Liver (tissue), 9 donors: Measurements from ENCODE around the gene FOXA3. TPM values are rescaled to one million over a fixed set of nuclear protein-coding genes. Genes with fewer than 3 reads are reported as not detected.
A peak's percentile ranks its signal among the peaks of the same experiment; 100 is the strongest.
"Not testable (repeated sequence)": the region's sequence is repeated elsewhere in the genome, so short reads cannot be mapped to it uniquely, and the experiment has no call there.

Experiments used
- DNase-seq: peaks from one replicate; pipeline ENCODE4 v3.0.0-alpha.2; 2017; ENCODE audit warnings: low spot score
- H3K27ac ChIP-seq, 2 donors: one replicate each; pipeline ENCODE4 v1.7.0; 2013; ENCODE audit warnings: inconsistent platforms in 2 of 2, low read length in 2 of 2, control low read depth in 1 of 2, low read depth in 1 of 2, mild to moderate bottlenecking in 1 of 2
- H3K27me3 ChIP-seq, 4 donors: one replicate each; pipeline versions ENCODE4 v1.6.1 to v1.7.0; 2013; ENCODE audit warnings: low read length in 3 of 4, inconsistent platforms in 1 of 4, mild to moderate bottlenecking in 1 of 4, moderate library complexity in 1 of 4; ENCODE audit not compliant: control insufficient read depth in 4 of 4, insufficient read depth in 4 of 4
- H3K36me3 ChIP-seq, 4 donors: one replicate each; pipeline versions ENCODE4 v1.6.1 to v1.7.0; 2013; ENCODE audit warnings: low read length in 3 of 4, mild to moderate bottlenecking in 3 of 4, low read depth in 1 of 4, moderate library complexity in 1 of 4; ENCODE audit not compliant: control insufficient read depth in 4 of 4, insufficient read depth in 3 of 4
- H3K4me1 ChIP-seq, 4 donors: one replicate each; pipeline versions ENCODE4 v1.6.1 to v1.7.0; 2013; ENCODE audit warnings: low read length in 3 of 4, mild to moderate bottlenecking in 3 of 4, moderate library complexity in 1 of 4; ENCODE audit not compliant: control insufficient read depth in 4 of 4, insufficient read depth in 4 of 4
- H3K4me3 ChIP-seq, 3 donors: one replicate each; pipeline versions ENCODE4 v1.6.1 to v1.7.0; 2013; ENCODE audit warnings: low read length in 3 of 3, control low read depth in 1 of 3, low read depth in 1 of 3, mild to moderate bottlenecking in 1 of 3
- H3K9ac ChIP-seq, 2 donors: one replicate each; pipeline ENCODE4 v1.7.0; 2013; ENCODE audit warnings: low read length in 2 of 2, mild to moderate bottlenecking in 2 of 2, moderate library complexity in 2 of 2, control low read depth in 1 of 2, low read depth in 1 of 2
- H3K9me3 ChIP-seq, 4 donors: one replicate each; pipeline versions ENCODE4 v1.6.1 to v1.7.0; 2013; ENCODE audit warnings: low read length in 3 of 4; ENCODE audit not compliant: control insufficient read depth in 4 of 4
- EGR1 ChIP-seq, 2 donors: IDR thresholded peaks; 2 replicates each; pipeline ENCODE4 v1.6.1; 2016 to 2018; ENCODE audit warnings: antibody characterized with exemption in 2 of 2, low read depth in 2 of 2
- FOXA2 ChIP-seq: IDR thresholded peaks from 2 replicates; pipeline ENCODE4 v1.6.1; 2016; ENCODE audit warnings: antibody characterized with exemption
- GABPA ChIP-seq, 2 donors: IDR thresholded peaks in 1 of 2; conservative IDR thresholded peaks in 1 of 2; 2 replicates each; pipeline ENCODE4 v1.6.1; 2016; ENCODE audit warnings: antibody characterized with exemption in 2 of 2, mild to moderate bottlenecking in 1 of 2, moderate library complexity in 1 of 2
- HNF4A ChIP-seq, 2 donors: conservative IDR thresholded peaks; 2 replicates each; pipeline ENCODE4 v1.6.1; 2016; ENCODE audit warnings: antibody characterized with exemption in 2 of 2, mild to moderate bottlenecking in 2 of 2
- JUND ChIP-seq, 2 donors: IDR thresholded peaks; 2 replicates each; pipeline ENCODE4 v1.6.1; 2016; ENCODE audit warnings: antibody characterized with exemption in 2 of 2
- RAD21 ChIP-seq, 2 donors: IDR thresholded peaks; 2 replicates each; pipeline ENCODE4 v1.6.1; 2016; ENCODE audit warnings: antibody characterized with exemption in 2 of 2, mild to moderate bottlenecking in 2 of 2
- RXRA ChIP-seq, 2 donors: IDR thresholded peaks; 2 replicates each; pipeline ENCODE4 v1.6.1; 2017 to 2018; ENCODE audit warnings: antibody characterized with exemption in 2 of 2, mild to moderate bottlenecking in 1 of 2
- SP1 ChIP-seq: IDR thresholded peaks from 2 replicates; pipeline ENCODE4 v1.6.1; 2018; ENCODE audit warnings: antibody characterized with exemption, mild to moderate bottlenecking
- TAF1 ChIP-seq: conservative IDR thresholded peaks from 2 replicates; pipeline ENCODE4 v1.6.1; 2016; ENCODE audit warnings: antibody characterized with exemption, mild to moderate bottlenecking
- WGBS: extraction: QIAGEN DNeasy Blood & Tissue Kit; methylation state at CpG from one replicate; pipeline ENCODE4 v1.1.7; 2013; 5-methylcytosine and 5-hydroxymethylcytosine counted together
- polyA plus RNA-seq, 2 donors: library from polyadenylated mRNA; stranded (reverse) in 1 of 2; unstranded in 1 of 2; fragments of 200-250 nt in 1 of 2; fragments of >200 nt in 1 of 2; fragmentation: Nextera tagmentation in 1 of 2; extraction: Ambion mirVana in 1 of 2; gene quantifications; one replicate each; pipeline versions ENCODE4 v1.2.1 to v1.2.3, GENCODE V29; 2013 to 2015
- total RNA-seq, 2 donors: library from RNA; depleted of rRNA; stranded (reverse); fragments of >200 nt; gene quantifications; one replicate each; pipeline ENCODE4 v1.2.3, GENCODE V29; 2014
- TF ChIP-seq, protein P1 (sequence below): IDR thresholded peaks from 2 replicates; pipeline ENCODE4 v1.6.1; 2016; ENCODE audit warnings: antibody characterized with exemption
- TF ChIP-seq, protein P2 (sequence below): fragments of 150-350 bp; IDR thresholded peaks from 2 replicates; pipeline ENCODE4 v1.5.1; 2017; ENCODE audit warnings: improper control_type of control experiment, low read depth, low read length; ENCODE audit not compliant: missing input control
- TF ChIP-seq, protein P3 (sequence below): IDR thresholded peaks from 2 replicates; pipeline ENCODE4 v1.6.1; 2016; ENCODE audit warnings: antibody characterized with exemption
- donor health status: healthy.
- donor health status: healthy.
- donor health status: healthy.
- donor health status: healthy.
- donor health status: healthy.

FOXA3 gene
- total and polyA plus RNA-seq, 4 donors, result 11.5 to 37.1 (median 21.6) TPM

DNA sequence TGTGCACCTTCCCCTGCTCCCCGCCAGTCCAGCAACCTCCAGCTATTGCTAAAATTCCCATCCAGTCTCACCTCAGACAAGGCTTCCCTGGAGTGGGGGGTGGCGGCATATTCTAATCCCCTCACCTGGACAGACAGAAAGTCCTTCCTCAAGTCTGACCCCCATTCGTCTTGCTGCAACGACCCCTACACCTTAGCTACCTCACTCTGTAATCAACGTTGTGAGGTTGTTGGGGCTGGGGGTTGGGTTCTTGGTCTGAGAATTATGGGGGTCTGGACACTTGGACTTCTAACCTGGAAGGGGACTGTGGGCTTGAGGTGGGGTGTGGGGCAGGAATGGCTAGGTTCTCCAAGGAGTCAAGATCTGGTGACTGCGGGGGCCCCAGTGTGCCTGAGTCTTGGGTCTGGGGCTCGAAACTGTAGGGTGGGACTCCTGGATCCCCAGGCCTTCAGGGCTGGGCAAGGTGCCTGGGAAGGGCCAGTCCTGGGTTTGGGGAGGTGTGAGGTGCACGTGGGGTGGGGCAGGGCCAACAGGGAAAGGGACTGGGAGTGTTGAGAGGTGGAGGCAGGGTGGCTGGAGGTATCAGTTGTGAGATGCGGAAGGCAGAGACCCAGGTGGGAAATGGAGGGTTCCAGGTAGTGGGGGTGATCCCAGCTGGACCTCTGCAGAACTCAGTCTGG lies 1.3 kb downstream of the FOXA3 start:
- H3K9ac ChIP-seq, result peak overlapping the region; percentile 98 to 99
- peak overlapping the region; percentile 83 to 92 (median 83) for H3K4me3 ChIP-seq
- H3K4me1 ChIP-seq, result peaks cover 9 to 56% (median 39%) of the 10 kb centered on the region in 4 donors
- H3K27me3 ChIP-seq, result no peaks in the 10 kb centered on the region
- H3K9me3 ChIP-seq, result no peaks in the 10 kb centered on the region
- 29% methylated on average over 9 of the region's 9 CpGs for WGBS
- peak overlapping the region; percentile 96 for H3K27ac ChIP-seq
- no peak for DNase-seq
- peak in 1 of 2 donors; percentile 9 for TF ChIP-seq RXRA (IDR thresholded peaks at IDR 0.05)
- TF ChIP-seq HNF4A (conservative IDR thresholded peaks at IDR 0.05), result no peak
- H3K36me3 ChIP-seq, result no peaks in the 10 kb centered on the region

DNA sequence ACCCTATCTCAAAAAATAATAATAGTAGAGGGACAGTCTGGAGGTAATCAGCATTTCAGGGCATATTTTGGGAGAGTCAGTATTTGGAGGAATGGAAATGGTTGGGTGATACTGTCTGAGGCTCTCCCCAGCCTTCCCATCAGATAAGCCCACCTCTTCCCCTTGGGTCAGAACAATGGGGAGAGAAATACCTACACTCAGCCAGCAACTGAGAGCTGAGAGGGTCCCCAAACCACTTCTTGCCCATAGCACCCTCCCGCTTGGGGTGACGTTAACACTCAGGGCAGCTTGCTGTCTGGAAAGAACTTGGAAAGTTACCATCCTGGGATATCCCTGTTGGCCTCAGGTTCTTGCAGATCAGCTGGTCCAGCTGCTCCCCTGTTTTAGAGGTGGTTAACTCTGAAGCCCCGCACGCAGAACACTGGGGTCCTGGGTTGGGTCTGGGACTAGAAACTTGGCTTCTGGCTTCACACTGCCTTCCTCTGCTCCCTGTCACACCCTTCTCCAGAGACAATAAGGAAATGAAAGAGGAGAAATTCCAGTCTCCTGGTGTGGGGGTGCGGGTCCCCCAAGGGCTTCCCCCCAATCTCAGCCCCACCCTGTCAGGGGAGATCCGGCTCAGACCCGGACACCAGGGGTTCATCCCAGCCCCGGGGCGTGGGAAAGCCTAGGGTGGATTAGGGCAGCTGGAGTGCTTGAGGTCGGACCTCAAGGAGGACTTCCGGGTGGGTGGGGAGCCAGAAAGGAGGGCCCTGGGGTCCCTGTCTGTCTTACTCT lies 2.5 kb downstream of the FOXA3 start:
- Histone ChIP-seq H3K4me1 (peaks cover 6 to 54% (median 31%) of the 10 kb centered on the region in 4 donors), H3K9ac (peak overlapping the region; percentile 98 to 99), H3K36me3 (no peaks in the 10 kb centered on the region), H3K27ac (peak overlapping the region; percentile 96), H3K9me3 (no peaks in the 10 kb centered on the region), H3K4me3 (peak overlapping the region; percentile 47 to 92 (median 83)), H3K27me3 (no peaks in the 10 kb centered on the region)
- TF ChIP-seq TAF1 (no peak), RXRA (IDR thresholded peaks at IDR 0.05) (no peak), RAD21 (IDR thresholded peaks at IDR 0.05) (no peak), FOXA2 (no peak), SP1 (no peak), GABPA (IDR thresholded peaks at IDR 0.05 in 1 of 2, conservative IDR thresholded peaks at IDR 0.05 in 1 of 2) (no peak), EGR1 (IDR thresholded peaks at IDR 0.05; ENCODE audit: low read depth in 2 of 2) (no peak), JUND (IDR thresholded peaks at IDR 0.05) (no peak)
- TF ChIP-seq, protein P1, sequence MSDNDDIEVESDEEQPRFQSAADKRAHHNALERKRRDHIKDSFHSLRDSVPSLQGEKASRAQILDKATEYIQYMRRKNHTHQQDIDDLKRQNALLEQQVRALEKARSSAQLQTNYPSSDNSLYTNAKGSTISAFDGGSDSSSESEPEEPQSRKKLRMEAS, result no peak
- TF ChIP-seq, protein P2, sequence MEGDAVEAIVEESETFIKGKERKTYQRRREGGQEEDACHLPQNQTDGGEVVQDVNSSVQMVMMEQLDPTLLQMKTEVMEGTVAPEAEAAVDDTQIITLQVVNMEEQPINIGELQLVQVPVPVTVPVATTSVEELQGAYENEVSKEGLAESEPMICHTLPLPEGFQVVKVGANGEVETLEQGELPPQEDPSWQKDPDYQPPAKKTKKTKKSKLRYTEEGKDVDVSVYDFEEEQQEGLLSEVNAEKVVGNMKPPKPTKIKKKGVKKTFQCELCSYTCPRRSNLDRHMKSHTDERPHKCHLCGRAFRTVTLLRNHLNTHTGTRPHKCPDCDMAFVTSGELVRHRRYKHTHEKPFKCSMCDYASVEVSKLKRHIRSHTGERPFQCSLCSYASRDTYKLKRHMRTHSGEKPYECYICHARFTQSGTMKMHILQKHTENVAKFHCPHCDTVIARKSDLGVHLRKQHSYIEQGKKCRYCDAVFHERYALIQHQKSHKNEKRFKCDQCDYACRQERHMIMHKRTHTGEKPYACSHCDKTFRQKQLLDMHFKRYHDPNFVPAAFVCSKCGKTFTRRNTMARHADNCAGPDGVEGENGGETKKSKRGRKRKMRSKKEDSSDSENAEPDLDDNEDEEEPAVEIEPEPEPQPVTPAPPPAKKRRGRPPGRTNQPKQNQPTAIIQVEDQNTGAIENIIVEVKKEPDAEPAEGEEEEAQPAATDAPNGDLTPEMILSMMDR, result no peak
- TF ChIP-seq, protein P3, sequence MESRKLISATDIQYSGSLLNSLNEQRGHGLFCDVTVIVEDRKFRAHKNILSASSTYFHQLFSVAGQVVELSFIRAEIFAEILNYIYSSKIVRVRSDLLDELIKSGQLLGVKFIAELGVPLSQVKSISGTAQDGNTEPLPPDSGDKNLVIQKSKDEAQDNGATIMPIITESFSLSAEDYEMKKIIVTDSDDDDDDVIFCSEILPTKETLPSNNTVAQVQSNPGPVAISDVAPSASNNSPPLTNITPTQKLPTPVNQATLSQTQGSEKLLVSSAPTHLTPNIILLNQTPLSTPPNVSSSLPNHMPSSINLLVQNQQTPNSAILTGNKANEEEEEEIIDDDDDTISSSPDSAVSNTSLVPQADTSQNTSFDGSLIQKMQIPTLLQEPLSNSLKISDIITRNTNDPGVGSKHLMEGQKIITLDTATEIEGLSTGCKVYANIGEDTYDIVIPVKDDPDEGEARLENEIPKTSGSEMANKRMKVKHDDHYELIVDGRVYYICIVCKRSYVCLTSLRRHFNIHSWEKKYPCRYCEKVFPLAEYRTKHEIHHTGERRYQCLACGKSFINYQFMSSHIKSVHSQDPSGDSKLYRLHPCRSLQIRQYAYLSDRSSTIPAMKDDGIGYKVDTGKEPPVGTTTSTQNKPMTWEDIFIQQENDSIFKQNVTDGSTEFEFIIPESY, result no peak
- WGBS, result 37% methylated on average over 11 of the region's 11 CpGs
- no peak for DNase-seq

DNA sequence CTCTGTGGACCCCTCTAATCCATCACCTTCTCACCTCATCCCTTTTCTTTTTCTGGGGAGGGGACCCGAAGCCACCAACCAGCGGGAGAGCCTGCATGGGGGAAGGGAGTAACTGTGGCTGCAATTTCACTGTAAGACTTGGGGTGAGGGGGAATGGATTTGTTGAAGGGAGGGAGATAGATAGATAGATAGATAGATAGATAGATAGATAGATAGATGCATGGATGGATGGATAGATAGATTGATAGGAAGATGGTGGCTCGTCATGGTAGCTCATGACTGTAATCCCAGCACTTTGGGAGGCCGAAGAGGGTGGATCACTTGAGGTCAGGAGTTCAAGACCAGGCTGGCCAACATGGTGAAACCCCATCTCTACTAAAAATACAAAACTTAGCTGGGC lies 3.1 kb downstream of the FOXA3 start:
- H3K9me3 ChIP-seq, H3K36me3 ChIP-seq, DNase-seq, H3K27me3 ChIP-seq: not testable (repeated sequence)
- Histone ChIP-seq H3K4me1 (peaks cover 6 to 54% (median 29%) of the 10 kb centered on the region in 4 donors), H3K27ac (peak overlapping the region; percentile 96), H3K4me3 (peak overlapping the region in 2 of 3 donors; percentile 83 to 92), H3K9ac (peak overlapping the region in 1 of 2 donors; percentile 99)
- 53% methylated on average over 4 of the region's 4 CpGs for WGBS
